ENCODE data around the gene GABARAPL1. TPM values are rescaled to one million over a fixed set of nuclear protein-coding genes. Genes with fewer than 3 reads are reported as not detected.
A peak's percentile ranks its signal among the peaks of the same experiment; 100 is the strongest.
"Not testable (repeated sequence)": the region's sequence is repeated elsewhere in the genome, so short reads cannot be mapped to it uniquely, and the experiment has no call there.

GABARAPL1 gene
- total RNA-seq, 2 donors from 2014 or later, result 51.4 to 86.9 TPM

DNA sequence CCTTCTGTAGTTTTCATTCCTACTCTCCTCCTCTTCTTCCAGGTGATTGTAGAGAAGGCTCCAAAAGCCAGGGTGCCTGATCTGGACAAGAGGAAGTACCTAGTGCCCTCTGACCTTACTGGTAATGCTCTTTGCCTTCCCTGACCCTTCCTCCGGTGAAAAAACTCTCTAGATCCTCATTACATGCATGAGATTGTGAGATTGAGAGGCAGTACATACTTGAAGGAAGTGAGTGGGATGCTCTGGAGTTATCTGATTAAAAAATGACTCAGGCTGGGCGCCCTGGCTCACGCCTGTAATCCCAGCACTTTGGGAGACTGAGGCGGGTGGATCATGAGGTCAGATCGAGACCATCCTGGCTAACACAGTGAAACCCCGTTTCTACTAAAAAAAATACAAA, 5.3 kb downstream of the GABARAPL1 start:
- H3K36me3 ChIP-seq (replicated peaks in 1 of 2; ENCODE audit: insufficient read depth in 1 of 2, low read depth in 2 of 2), result peaks cover 5 to 15% of the 10 kb centered on the region in 2 donors
- ATAC-seq (no peak), DNase-seq (no peak)
- intact Hi-C loops (cut with DNase I), result no loop called here
- H3K27me3 ChIP-seq, result no peaks in the 10 kb centered on the region
- H3K4me3 ChIP-seq, result no peak overlapping the region
- TF ChIP-seq, protein P1, sequence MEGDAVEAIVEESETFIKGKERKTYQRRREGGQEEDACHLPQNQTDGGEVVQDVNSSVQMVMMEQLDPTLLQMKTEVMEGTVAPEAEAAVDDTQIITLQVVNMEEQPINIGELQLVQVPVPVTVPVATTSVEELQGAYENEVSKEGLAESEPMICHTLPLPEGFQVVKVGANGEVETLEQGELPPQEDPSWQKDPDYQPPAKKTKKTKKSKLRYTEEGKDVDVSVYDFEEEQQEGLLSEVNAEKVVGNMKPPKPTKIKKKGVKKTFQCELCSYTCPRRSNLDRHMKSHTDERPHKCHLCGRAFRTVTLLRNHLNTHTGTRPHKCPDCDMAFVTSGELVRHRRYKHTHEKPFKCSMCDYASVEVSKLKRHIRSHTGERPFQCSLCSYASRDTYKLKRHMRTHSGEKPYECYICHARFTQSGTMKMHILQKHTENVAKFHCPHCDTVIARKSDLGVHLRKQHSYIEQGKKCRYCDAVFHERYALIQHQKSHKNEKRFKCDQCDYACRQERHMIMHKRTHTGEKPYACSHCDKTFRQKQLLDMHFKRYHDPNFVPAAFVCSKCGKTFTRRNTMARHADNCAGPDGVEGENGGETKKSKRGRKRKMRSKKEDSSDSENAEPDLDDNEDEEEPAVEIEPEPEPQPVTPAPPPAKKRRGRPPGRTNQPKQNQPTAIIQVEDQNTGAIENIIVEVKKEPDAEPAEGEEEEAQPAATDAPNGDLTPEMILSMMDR (IDR thresholded peaks at IDR 0.05), result no peak
- TF ChIP-seq POLR2A (IDR thresholded peaks at IDR 0.05), result no peak
- 89 to 92% methylated on average over 6 of the region's 6 CpGs for WGBS, 2 donors
- no peaks in the 10 kb centered on the region for H3K9me3 ChIP-seq
- H3K27ac ChIP-seq, result no peak overlapping the region
- peaks cover 35% of the 10 kb centered on the region for H3K4me1 ChIP-seq

DNA sequence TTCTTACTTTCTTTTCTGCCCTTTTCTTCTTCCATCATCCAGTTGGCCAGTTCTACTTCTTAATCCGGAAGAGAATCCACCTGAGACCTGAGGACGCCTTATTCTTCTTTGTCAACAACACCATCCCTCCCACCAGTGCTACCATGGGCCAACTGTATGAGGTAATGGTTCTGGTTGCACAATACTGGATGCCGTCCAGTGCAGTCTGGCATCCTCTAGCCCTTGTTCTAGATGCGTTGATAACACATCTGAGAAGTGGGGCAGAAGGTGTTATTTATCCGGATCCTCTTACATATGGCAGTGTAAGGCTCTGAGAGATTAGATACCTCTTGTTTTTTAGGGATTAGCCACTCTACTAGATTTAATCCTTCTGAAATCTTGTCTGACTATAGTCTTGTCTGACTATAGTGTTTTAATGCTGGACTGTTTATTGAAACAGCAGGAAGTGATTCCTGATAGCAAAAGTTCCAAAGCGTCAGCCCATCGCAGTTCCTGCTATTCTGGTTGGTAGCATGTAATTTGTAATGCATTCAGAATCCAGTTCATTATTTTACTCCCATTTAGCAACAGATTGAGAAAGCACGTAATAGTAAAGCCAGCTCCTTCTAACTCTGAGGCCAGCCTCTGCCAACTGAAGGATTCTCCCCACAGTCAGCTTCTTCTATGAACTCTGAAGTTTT, 7.9 kb downstream of the GABARAPL1 start:
- H3K27ac ChIP-seq, result peak overlapping the region; percentile 12 to 57 (median 48)
- H3K27me3 ChIP-seq, result no peaks in the 10 kb centered on the region
- peaks cover 27% of the 10 kb centered on the region for H3K4me1 ChIP-seq
- H3K4me3 ChIP-seq, result no peak overlapping the region
- DNase-seq (peak; percentile 84 to 88 (median 86)), ATAC-seq (peak; percentile 99)
- intact Hi-C loops (cut with DNase I), result no loop called here
- TF ChIP-seq POLR2A (IDR thresholded peaks at IDR 0.05), result no peak
- TF ChIP-seq, protein P1 (IDR thresholded peaks at IDR 0.05), result no peak
- no peaks in the 10 kb centered on the region for H3K9me3 ChIP-seq
- peaks cover 5 to 19% of the 10 kb centered on the region in 2 donors for H3K36me3 ChIP-seq (replicated peaks in 1 of 2; ENCODE audit: insufficient read depth in 1 of 2, low read depth in 2 of 2)
- WGBS, 2 donors, result 34 to 38% methylated on average over 8 of the region's 8 CpGs

DNA sequence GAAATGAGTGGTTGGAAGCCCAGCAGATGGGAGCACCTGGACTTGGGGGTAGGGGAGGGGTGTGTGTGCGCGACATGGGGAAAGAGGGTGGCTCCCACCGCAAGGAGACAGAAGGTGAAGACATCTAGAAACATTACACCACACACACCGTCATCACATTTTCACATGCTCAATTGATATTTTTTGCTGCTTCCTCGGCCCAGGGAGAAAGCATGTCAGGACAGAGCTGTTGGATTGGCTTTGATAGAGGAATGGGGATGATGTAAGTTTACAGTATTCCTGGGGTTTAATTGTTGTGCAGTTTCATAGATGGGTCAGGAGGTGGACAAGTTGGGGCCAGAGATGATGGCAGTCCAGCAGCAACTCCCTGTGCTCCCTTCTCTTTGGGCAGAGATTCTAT, 9.2 kb downstream of the GABARAPL1 start:
- DNase-seq (no peak), ATAC-seq (no peak)
- H3K4me3 ChIP-seq, result no peak overlapping the region
- no peaks in the 10 kb centered on the region for H3K27me3 ChIP-seq
- no peak for TF ChIP-seq POLR2A (IDR thresholded peaks at IDR 0.05)
- TF ChIP-seq, protein P1 (IDR thresholded peaks at IDR 0.05), result no peak
- no peaks in the 10 kb centered on the region for H3K9me3 ChIP-seq
- intact Hi-C loops (cut with DNase I), result no loop called here
- peaks cover 20% of the 10 kb centered on the region for H3K4me1 ChIP-seq
- no peak overlapping the region for H3K27ac ChIP-seq
- H3K36me3 ChIP-seq (replicated peaks in 1 of 2; ENCODE audit: insufficient read depth in 1 of 2, low read depth in 2 of 2), result peaks cover 5 to 19% of the 10 kb centered on the region in 2 donors
- 93% methylated on average over 5 of the region's 5 CpGs for WGBS, 2 donors

DNA sequence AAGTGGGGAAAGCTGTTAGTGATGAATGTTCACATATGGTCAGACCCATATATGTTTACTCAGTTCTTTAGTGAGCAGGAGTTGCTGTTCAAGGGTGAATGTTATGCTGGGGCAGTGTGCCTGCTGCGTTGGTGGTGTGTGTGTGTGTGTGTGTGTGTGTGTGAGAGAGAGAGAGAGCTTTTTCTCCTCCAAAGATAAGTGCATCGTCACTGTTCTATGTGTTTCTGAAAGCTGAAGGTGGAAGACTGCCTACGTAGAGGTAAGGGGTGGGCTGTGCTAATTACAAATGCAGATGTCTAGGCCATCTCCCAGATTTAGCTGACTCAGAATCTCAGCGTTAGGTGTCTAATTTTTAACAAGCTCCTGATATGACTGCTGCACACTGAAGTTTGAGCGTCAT, 10.5 kb downstream of the GABARAPL1 start:
- 86 to 92% methylated on average over 5 of the region's 5 CpGs for WGBS, 2 donors
- H3K4me1 ChIP-seq, result peaks cover 15% of the 10 kb centered on the region
- H3K9me3 ChIP-seq, result no peaks in the 10 kb centered on the region
- no peak overlapping the region for H3K4me3 ChIP-seq
- DNase-seq (no peak), ATAC-seq (no peak)
- intact Hi-C loops (cut with DNase I), result no loop called here
- H3K27me3 ChIP-seq, result no peaks in the 10 kb centered on the region
- peaks cover 5 to 19% of the 10 kb centered on the region in 2 donors for H3K36me3 ChIP-seq (replicated peaks in 1 of 2; ENCODE audit: insufficient read depth in 1 of 2, low read depth in 2 of 2)
- H3K27ac ChIP-seq, result no peak overlapping the region
- TF ChIP-seq, protein P1 (IDR thresholded peaks at IDR 0.05), result no peak
- TF ChIP-seq POLR2A (IDR thresholded peaks at IDR 0.05), result no peak

DNA sequence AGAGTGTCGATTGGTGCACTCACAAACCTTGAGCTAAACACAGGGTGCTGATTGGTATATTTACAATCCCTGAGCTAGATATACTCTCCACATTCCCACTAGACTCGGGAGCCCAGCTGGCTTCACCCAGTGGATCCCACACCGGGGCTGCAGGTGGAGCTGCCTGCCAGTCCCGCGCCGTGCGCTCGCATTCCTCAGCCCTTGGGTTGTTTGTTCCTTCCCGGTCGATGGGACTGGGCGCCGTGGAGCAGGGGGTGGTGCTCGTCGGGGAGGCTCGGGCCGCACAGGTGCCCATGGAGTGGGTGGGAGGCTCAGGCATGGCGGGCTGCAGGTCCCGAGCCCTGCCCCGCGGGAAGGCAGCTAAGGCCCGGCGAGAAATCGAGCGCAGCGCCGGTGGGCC, 12.7 kb downstream of the GABARAPL1 start:
- ATAC-seq; DNase-seq; H3K4me1 ChIP-seq; H3K4me3 ChIP-seq; H3K9me3 ChIP-seq; intact Hi-C loops (cut with DNase I); H3K27me3 ChIP-seq; H3K27ac ChIP-seq: not testable (repeated sequence)
- peaks cover 5 to 19% of the 10 kb centered on the region in 2 donors for H3K36me3 ChIP-seq (replicated peaks in 1 of 2; ENCODE audit: insufficient read depth in 1 of 2, low read depth in 2 of 2)
- 87 to 97% methylated on average over 4 to 5 of the region's 26 CpGs for WGBS, 2 donors

Measured in body of pancreas (tissue), 4 donors.